Erythroblast (primary cell): Measurements from ENCODE around the gene CLTCL1.

Source experiments
- GATA1 ChIP-seq: IDR thresholded peaks from 2 replicates; pipeline ENCODE4 v1.6.1; 2011; ENCODE audit warnings: low read depth, mild to moderate bottlenecking, control low read depth, low read length, moderate library complexity
- POLR2A ChIP-seq: IDR thresholded peaks from 2 replicates; pipeline ENCODE4 v1.6.1; 2011; ENCODE audit warnings: mild to moderate bottlenecking, low read length

DNA sequence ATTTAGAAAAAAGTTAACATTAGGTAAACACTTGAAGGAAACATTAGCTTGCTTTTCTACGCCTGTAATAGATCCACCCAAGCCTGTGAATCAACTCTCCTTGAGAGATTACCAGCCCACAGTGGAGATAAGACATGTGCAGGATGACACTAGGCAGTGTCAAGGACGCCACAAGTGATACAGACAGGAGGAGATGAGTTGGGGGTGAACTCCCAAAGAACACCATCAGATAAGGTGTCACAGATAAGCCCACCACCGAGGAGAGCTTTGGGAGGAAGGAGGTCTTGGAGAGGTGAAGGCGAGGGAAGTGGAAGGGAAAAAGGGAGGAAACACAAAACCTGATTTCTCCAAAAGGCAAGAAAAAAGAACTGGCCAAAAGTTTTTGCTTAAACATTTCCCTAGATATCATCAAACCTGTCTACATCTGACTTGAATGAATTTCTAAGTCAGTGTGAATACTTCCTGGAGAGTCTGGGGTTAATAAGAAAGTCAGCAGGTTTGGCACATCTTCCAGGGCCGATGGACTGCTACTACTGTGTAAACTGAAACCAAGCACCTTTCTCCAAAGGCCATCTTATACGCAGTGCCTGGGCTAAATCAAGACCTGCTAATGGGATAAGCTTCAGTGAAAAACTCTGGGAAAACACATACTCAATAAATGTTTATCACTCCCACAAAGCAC, 15.5 kb downstream of the CLTCL1 start:
- TF ChIP-seq POLR2A (no peak), GATA1 (peak; percentile 18)
